CD14-positive monocyte (primary cell): ENCODE measurements around the gene ZIM2. TPM values are rescaled to one million over a fixed set of nuclear protein-coding genes. Genes with fewer than 3 reads are reported as not detected.

Source experiments
- DNase-seq, 3 donors: peaks; one replicate each; pipeline ENCODE4 v3.0.0-alpha.2; 2011 to 2022
- H2AFZ ChIP-seq: 2 replicates; pipeline ENCODE4 v1.6.0; 2012; ENCODE audit warnings: mild to moderate bottlenecking, low read depth, low read length, inconsistent platforms; ENCODE audit not compliant: insufficient read depth, poor library complexity, severe bottlenecking
- H3K27ac ChIP-seq, 2 donors: 1 replicate in 1 of 2; 2 replicates in 1 of 2; pipeline ENCODE4 v1.5.1; 2012 to 2013; ENCODE audit warnings: low read length in 2 of 2, control low read depth in 1 of 2, inconsistent platforms in 1 of 2, low read depth in 1 of 2, mild to moderate bottlenecking in 1 of 2
- H3K27me3 ChIP-seq, 2 donors: one replicate each; pipeline versions ENCODE4 v1.6.0 to v1.6.1; 2011 to 2013; ENCODE audit warnings: low read length in 2 of 2; ENCODE audit not compliant: control insufficient read depth in 2 of 2, insufficient read depth in 2 of 2
- H3K36me3 ChIP-seq, 2 donors: replicated peaks in 1 of 2; 1 replicate in 1 of 2; 2 replicates in 1 of 2; pipeline versions ENCODE4 v1.5.1 to v1.6.1; 2012 to 2013; ENCODE audit warnings: low read length in 2 of 2, control low read depth in 1 of 2, inconsistent platforms in 1 of 2, mild to moderate bottlenecking in 1 of 2; ENCODE audit not compliant: insufficient read depth in 2 of 2, control insufficient read depth in 1 of 2
- H3K4me1 ChIP-seq, 2 donors: 1 replicate in 1 of 2; 2 replicates in 1 of 2; pipeline versions ENCODE4 v1.5.1 to v1.6.1; 2012 to 2013; ENCODE audit warnings: low read length in 2 of 2, control low read depth in 1 of 2, inconsistent platforms in 1 of 2, mild to moderate bottlenecking in 1 of 2, moderate library complexity in 1 of 2; ENCODE audit not compliant: insufficient read depth in 2 of 2, control insufficient read depth in 1 of 2
- H3K4me2 ChIP-seq: replicated peaks from 2 replicates; pipeline ENCODE3; 2012; ENCODE audit warnings: low read length, moderate library complexity, mild to moderate bottlenecking; ENCODE audit not compliant: poor library complexity, severe bottlenecking; ENCODE audit errors: extremely low read depth
- H3K4me3 ChIP-seq, 3 experiments: fragments of 200-600 bp in 1 of 3; sonication (generic) in 1 of 3; replicated peaks in 1 of 3; 1 replicate in 2 of 3; 2 replicates in 1 of 3; pipeline ENCODE4 v1.5.1; 2011 to 2013; ENCODE audit warnings: low read length in 3 of 3, mild to moderate bottlenecking in 3 of 3, control low read depth in 2 of 3, low read depth in 2 of 3, inconsistent platforms in 1 of 3, moderate library complexity in 1 of 3
- H3K79me2 ChIP-seq: 2 replicates; pipeline ENCODE4 v1.6.0; 2012; ENCODE audit warnings: mild to moderate bottlenecking, control low read depth, inconsistent platforms, low read length, moderate library complexity; ENCODE audit not compliant: insufficient read depth
- H3K9ac ChIP-seq: 2 replicates; pipeline ENCODE4 v1.6.0; 2017; ENCODE audit warnings: low read length, mild to moderate bottlenecking; ENCODE audit not compliant: insufficient read depth, poor library complexity, severe bottlenecking
- H3K9me3 ChIP-seq, 2 donors: replicated peaks in 1 of 2; 1 replicate in 1 of 2; 2 replicates in 1 of 2; pipeline versions ENCODE4 v1.5.1 to v1.6.1; 2012 to 2013; ENCODE audit warnings: low read length in 2 of 2, control low read depth in 1 of 2; ENCODE audit not compliant: control insufficient read depth in 1 of 2, insufficient read depth in 1 of 2
- H4K20me1 ChIP-seq: 2 replicates; pipeline ENCODE4 v1.6.0; 2012; ENCODE audit warnings: mild to moderate bottlenecking, low read length, control low read depth, moderate library complexity; ENCODE audit not compliant: insufficient read depth
- H3K27ac Mint-ChIP-seq, 7 donors: one replicate each; pipeline ENCODE4 v1.8.0; 2020; ENCODE audit warnings: mild to moderate bottlenecking in 7 of 7, mixed read lengths in 7 of 7, moderate library complexity in 6 of 7, inconsistent platforms in 2 of 7
- H3K27me3 Mint-ChIP-seq, 3 donors: one replicate each; pipeline ENCODE4 v1.8.0; 2021 to 2022; ENCODE audit warnings: low read depth in 3 of 3, mild to moderate bottlenecking in 3 of 3, mixed read lengths in 3 of 3, moderate library complexity in 3 of 3, inconsistent platforms in 1 of 3
- H3K36me3 Mint-ChIP-seq, 2 donors: one replicate each; pipeline ENCODE4 v1.8.0; 2020; ENCODE audit warnings: mixed read lengths in 2 of 2, inconsistent platforms in 1 of 2, mild to moderate bottlenecking in 1 of 2
- H3K4me1 Mint-ChIP-seq: one replicate; pipeline ENCODE4 v1.8.0; 2020; ENCODE audit warnings: mild to moderate bottlenecking, mixed read lengths
- H3K4me3 Mint-ChIP-seq, 2 donors: one replicate each; pipeline ENCODE4 v1.8.0; 2020; ENCODE audit warnings: mild to moderate bottlenecking in 2 of 2, mixed read lengths in 2 of 2, moderate library complexity in 1 of 2
- H3K9me3 Mint-ChIP-seq, 7 donors: one replicate each; pipeline ENCODE4 v1.8.0; 2020 to 2022; ENCODE audit warnings: mixed read lengths in 7 of 7, mild to moderate bottlenecking in 6 of 7, moderate library complexity in 6 of 7, inconsistent platforms in 2 of 7
- WGBS: methylation state at CpG from one replicate; pipeline ENCODE4 v1.1.5; 2013; ENCODE audit warnings: missing lambda C conversion rate; ENCODE audit not compliant: insufficient coverage; 5-methylcytosine and 5-hydroxymethylcytosine counted together
- intact Hi-C, 2 donors: fragments of 100-400 bp; cut with micrococcal nuclease; formaldehyde crosslinking; loops; one replicate each; pipeline versions ENCODE4 v1.15.0 to v1.15.1; 2023
- polyA plus RNA-seq, 3 donors: library from polyadenylated mRNA; depleted of rRNA in 1 of 3; unstranded in 2 of 3; stranded (reverse) in 1 of 3; fragments of 300-500 nt in 2 of 3; fragments of >200 nt in 1 of 3; fragmentation: Illumina TruSeq in 2 of 3; gene quantifications; 1 replicate in 2 of 3; 2 replicates in 1 of 3; pipeline ENCODE4 v1.2.3, GENCODE V29; 2012 to 2021
- TF ChIP-seq, protein P1 (sequence below): fragments of 200-600 bp; IDR thresholded peaks from one replicate; pipeline ENCODE4 v1.8.0; 2022; ENCODE audit warnings: antibody characterized with exemption, mild to moderate bottlenecking

The ZIM2 gene
- polyA plus RNA-seq, 3 donors, result not detected

DNA sequence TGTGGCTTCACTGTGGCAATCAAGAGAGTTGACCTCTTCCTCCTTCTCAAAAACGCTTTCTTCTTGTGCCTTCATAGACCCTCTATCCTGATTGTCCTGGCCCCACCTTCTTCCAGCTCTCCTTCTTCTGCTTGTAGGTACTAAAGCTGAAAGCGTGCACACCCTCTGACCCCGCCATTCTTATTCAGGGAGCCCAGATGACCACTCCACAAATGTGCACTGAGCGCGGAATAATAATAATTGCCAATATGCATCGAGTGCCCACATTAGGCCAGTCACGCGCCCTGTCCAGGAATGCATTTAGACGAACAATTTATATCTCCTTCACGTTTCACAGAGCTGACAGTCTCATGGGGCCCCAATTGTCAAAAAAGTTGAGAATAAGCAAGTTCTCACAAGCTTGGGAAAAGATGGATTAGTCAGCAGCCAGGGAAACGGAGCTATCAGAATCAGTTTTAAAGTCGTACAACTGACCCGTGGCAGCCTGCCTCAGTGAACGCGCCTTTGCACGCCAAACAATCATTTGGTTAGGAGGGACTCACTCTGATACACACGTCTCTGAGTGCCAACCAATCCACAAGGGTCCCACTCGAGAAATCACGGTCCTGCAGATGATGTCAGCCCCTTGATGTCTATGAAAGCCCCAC, 36.7 kb upstream of the ZIM2 start:
- no peaks in the 10 kb centered on the region for H3K79me2 ChIP-seq
- H3K4me3 ChIP-seq, result no peak overlapping the region
- no peaks in the 10 kb centered on the region for H3K36me3 ChIP-seq
- H3K4me1 ChIP-seq, result no peaks in the 10 kb centered on the region
- H3K4me2 ChIP-seq, result no peak overlapping the region
- TF ChIP-seq, protein P1, sequence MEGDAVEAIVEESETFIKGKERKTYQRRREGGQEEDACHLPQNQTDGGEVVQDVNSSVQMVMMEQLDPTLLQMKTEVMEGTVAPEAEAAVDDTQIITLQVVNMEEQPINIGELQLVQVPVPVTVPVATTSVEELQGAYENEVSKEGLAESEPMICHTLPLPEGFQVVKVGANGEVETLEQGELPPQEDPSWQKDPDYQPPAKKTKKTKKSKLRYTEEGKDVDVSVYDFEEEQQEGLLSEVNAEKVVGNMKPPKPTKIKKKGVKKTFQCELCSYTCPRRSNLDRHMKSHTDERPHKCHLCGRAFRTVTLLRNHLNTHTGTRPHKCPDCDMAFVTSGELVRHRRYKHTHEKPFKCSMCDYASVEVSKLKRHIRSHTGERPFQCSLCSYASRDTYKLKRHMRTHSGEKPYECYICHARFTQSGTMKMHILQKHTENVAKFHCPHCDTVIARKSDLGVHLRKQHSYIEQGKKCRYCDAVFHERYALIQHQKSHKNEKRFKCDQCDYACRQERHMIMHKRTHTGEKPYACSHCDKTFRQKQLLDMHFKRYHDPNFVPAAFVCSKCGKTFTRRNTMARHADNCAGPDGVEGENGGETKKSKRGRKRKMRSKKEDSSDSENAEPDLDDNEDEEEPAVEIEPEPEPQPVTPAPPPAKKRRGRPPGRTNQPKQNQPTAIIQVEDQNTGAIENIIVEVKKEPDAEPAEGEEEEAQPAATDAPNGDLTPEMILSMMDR, result no peak
- intact Hi-C loops, result no loop called here
- H3K27ac Mint-ChIP-seq, result no peak overlapping the region
- no peaks in the 10 kb centered on the region for H3K27me3 Mint-ChIP-seq
- no peak for DNase-seq
- H4K20me1 ChIP-seq, result no peaks in the 10 kb centered on the region
- H3K4me3 Mint-ChIP-seq, result no peak overlapping the region
- H3K4me1 Mint-ChIP-seq, result no peaks in the 10 kb centered on the region
- WGBS, result 91% methylated on average over 13 of the region's 19 CpGs
- peaks cover 31 to 92% (median 84%) of the 10 kb centered on the region in 7 donors for H3K9me3 Mint-ChIP-seq
- no peak overlapping the region for H2AFZ ChIP-seq
- H3K36me3 Mint-ChIP-seq, result no peaks in the 10 kb centered on the region
- H3K27ac ChIP-seq, result no peak overlapping the region
- peaks cover 86 to 92% of the 10 kb centered on the region in 2 donors for H3K9me3 ChIP-seq
- H3K27me3 ChIP-seq, result no peaks in the 10 kb centered on the region
- no peak overlapping the region for H3K9ac ChIP-seq

DNA sequence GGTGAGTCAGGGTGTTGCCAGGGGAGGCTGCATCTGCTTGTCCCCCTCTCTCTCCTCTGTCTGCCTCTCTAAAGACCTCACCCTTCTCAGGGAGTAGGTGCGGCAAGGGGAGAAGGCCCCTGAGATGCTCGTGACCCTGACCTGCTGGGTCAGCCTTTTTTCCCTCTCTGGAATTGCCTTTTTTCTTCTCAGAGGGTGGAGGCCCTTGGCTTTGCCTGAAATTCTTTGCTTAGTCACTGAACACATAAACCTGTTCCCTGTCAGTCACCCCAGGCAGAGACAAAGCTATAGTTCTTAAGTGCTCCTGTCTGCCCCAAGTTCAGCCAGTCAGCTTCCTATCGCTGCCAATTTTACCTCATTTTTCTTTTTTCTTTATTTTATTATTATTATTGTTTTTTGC, 35.2 kb upstream of the ZIM2 start:
- no peak for DNase-seq
- no CpG with 5 or more reads among the region's 3 CpGs for WGBS
- Mint-ChIP-seq H3K27me3 (no peaks in the 10 kb centered on the region), H3K4me3 (no peak overlapping the region), H3K27ac (no peak overlapping the region), H3K4me1 (no peaks in the 10 kb centered on the region), H3K9me3 (peaks cover 30 to 90% (median 84%) of the 10 kb centered on the region in 7 donors), H3K36me3 (no peaks in the 10 kb centered on the region)
- Histone ChIP-seq H3K4me1 (no peaks in the 10 kb centered on the region), H3K27me3 (no peaks in the 10 kb centered on the region), H3K36me3 (no peaks in the 10 kb centered on the region), H3K4me3 (no peak overlapping the region), H3K9me3 (peaks cover 89 to 92% of the 10 kb centered on the region in 2 donors), H2AFZ (no peak overlapping the region), H3K4me2 (no peak overlapping the region), H3K27ac (no peak overlapping the region), H3K9ac (no peak overlapping the region), H3K79me2 (no peaks in the 10 kb centered on the region), H4K20me1 (no peaks in the 10 kb centered on the region)
- intact Hi-C loops, result no loop called here
- TF ChIP-seq, protein P1, result no peak
